Mucosa of descending colon (tissue), 3 donors: ENCODE results near the gene POPDC3. TPM values are rescaled to one million over a fixed set of nuclear protein-coding genes. Genes with fewer than 3 reads are reported as not detected.

Experiments used
- ATAC-seq: fragments of 200-7000 bp; cut with Tn5 transposase; one replicate; pipeline ENCODE4 v1.9.1; 2020; ENCODE audit warnings: mild to moderate bottlenecking, moderate library complexity
- DNase-seq, 3 donors: peaks; one replicate each; pipeline ENCODE4 v3.0.0-alpha.2; 2020
- H3K36me3 ChIP-seq: fragments of 200-600 bp; one replicate; pipeline ENCODE4 v1.8.0; 2021; ENCODE audit warnings: low read depth, mild to moderate bottlenecking
- H3K4me1 ChIP-seq: fragments of 200-600 bp; one replicate; pipeline ENCODE4 v1.8.0; 2021; ENCODE audit warnings: low read depth, mild to moderate bottlenecking
- H3K4me3 ChIP-seq: fragments of 200-600 bp; one replicate; pipeline ENCODE4 v1.8.0; 2021; ENCODE audit warnings: mild to moderate bottlenecking
- H3K9me3 ChIP-seq: fragments of 200-600 bp; one replicate; pipeline ENCODE4 v1.8.0; 2021; ENCODE audit warnings: mild to moderate bottlenecking
- intact Hi-C, 2 donors: fragments of 100-400 bp; cut with DNase I in 1 of 2; cut with micrococcal nuclease in 1 of 2; formaldehyde crosslinking; loops; one replicate each; pipeline versions ENCODE4 v1.11.0 to v1.11.1; 2022; cut with DNase I, micrococcal nuclease
- total RNA-seq, 3 donors: library from RNA; stranded (reverse); fragmentation: NEBNext Ultra II Directional in 2 of 3; extraction: Animal tissue kit (Norgen Biotek cat#: 25700) in 2 of 3; gene quantifications; one replicate each; pipeline versions ENCODE4 v1.2.1 to v1.2.4, GENCODE V29; 2021 to 2023
- TF ChIP-seq, protein P1 (sequence below): fragments of 200-600 bp; IDR thresholded peaks from one replicate; pipeline ENCODE4 v1.8.0; 2022; ENCODE audit warnings: antibody characterized with exemption, mild to moderate bottlenecking
- donor health status: DM: no; HTN: no; CAD: no; lungs with moderate emphysema.
- donor health status: DM: no; HTN: no; CAD: no.
- donor health status: DM: no; HTN: yes; CAD: no.

The POPDC3 gene
- total RNA-seq, 3 donors from 2014 or later: 0.73 TPM; not detected in 2

- ATAC-seq: no peak
- TF ChIP-seq, protein P1, sequence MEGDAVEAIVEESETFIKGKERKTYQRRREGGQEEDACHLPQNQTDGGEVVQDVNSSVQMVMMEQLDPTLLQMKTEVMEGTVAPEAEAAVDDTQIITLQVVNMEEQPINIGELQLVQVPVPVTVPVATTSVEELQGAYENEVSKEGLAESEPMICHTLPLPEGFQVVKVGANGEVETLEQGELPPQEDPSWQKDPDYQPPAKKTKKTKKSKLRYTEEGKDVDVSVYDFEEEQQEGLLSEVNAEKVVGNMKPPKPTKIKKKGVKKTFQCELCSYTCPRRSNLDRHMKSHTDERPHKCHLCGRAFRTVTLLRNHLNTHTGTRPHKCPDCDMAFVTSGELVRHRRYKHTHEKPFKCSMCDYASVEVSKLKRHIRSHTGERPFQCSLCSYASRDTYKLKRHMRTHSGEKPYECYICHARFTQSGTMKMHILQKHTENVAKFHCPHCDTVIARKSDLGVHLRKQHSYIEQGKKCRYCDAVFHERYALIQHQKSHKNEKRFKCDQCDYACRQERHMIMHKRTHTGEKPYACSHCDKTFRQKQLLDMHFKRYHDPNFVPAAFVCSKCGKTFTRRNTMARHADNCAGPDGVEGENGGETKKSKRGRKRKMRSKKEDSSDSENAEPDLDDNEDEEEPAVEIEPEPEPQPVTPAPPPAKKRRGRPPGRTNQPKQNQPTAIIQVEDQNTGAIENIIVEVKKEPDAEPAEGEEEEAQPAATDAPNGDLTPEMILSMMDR: no peak
- no peaks in the 10 kb centered on the region for H3K36me3 ChIP-seq
- intact Hi-C loops: no loop called here
- no peak for DNase-seq
- no peaks in the 10 kb centered on the region for H3K9me3 ChIP-seq
- no peaks in the 10 kb centered on the region for H3K4me1 ChIP-seq
- H3K4me3 ChIP-seq: no peak overlapping the region
These were observed 32.0 kb upstream of the POPDC3 start for GRCh38 chr6:105211831-105212230.

DNA sequence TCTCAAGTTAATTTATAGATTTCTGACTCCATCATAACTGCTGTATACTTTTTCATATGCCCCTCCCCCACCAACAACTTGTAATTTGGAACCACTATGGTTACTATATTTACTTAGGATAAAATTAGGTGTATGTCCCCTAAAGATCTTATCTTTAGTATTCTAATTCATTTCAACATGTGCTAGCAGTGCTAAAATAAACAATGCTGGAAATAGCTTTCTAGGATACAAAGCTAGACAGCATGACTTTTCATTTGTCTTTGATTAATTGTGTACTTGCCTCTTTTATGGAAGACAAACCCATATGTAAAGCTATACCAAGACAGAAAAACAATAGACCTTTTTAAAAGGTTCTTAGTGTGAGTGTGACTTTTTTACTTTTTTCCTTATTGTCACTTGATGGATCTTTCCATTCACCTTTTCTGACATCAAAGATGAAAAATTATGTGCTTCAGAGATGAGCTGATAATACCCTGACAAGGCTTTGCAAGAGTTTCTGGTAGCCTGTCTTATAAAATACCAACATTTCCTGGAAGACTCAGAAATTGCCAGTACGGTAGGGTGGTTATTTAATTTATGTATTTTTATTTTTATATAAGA lies 31.2 kb upstream of the POPDC3 start:
- ATAC-seq: no peak
- TF ChIP-seq, protein P1: no peak

DNA sequence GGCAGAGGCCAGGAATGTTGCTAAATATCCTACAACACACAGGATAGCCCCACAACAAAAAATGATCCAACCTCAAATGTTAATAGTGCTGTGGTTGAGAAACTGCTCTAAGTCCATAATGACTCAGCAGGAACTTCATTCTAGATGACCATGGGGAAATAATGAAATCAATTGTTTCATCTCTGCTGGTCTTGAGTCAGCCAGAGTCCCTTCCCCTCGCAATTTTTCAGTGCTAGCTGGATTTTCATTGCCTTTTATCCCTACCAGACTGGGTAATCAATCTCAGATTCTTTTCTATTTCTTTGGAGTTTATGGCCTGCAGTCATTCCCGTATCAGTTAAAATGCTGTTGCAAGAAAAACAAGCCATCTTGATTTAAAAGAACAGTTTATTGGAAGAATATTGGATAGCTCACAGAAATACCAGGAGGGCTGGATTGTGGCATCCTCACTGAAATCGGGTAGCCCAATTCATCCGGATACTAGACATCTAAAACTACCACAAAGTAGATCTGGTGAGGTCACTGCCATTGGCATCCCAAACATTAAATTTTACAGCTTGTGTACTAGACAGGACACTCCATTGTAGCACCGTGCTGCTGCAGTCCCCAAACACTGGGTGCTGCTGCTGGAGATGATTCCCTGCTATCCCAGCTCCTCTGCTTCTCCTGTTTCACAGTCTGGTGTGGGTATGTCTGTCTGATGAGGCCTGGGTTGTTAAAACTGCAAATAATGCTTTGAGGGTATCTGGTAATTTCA lies 30.3 kb upstream of the POPDC3 start:
- no peak for DNase-seq
- Histone ChIP-seq H3K4me3 (no peak overlapping the region), H3K9me3 (no peaks in the 10 kb centered on the region), H3K4me1 (no peaks in the 10 kb centered on the region), H3K36me3 (no peaks in the 10 kb centered on the region)
- intact Hi-C loops: no loop called here
- no peak for ATAC-seq
- TF ChIP-seq, protein P1: no peak

More for the DNA sequence above, 31.2 kb upstream of the POPDC3 start:
- H3K36me3 ChIP-seq: no peaks in the 10 kb centered on the region
- H3K9me3 ChIP-seq: no peaks in the 10 kb centered on the region
- no peaks in the 10 kb centered on the region for H3K4me1 ChIP-seq
- intact Hi-C loops: no loop called here
- no peak overlapping the region for H3K4me3 ChIP-seq
- no peak for DNase-seq

DNA sequence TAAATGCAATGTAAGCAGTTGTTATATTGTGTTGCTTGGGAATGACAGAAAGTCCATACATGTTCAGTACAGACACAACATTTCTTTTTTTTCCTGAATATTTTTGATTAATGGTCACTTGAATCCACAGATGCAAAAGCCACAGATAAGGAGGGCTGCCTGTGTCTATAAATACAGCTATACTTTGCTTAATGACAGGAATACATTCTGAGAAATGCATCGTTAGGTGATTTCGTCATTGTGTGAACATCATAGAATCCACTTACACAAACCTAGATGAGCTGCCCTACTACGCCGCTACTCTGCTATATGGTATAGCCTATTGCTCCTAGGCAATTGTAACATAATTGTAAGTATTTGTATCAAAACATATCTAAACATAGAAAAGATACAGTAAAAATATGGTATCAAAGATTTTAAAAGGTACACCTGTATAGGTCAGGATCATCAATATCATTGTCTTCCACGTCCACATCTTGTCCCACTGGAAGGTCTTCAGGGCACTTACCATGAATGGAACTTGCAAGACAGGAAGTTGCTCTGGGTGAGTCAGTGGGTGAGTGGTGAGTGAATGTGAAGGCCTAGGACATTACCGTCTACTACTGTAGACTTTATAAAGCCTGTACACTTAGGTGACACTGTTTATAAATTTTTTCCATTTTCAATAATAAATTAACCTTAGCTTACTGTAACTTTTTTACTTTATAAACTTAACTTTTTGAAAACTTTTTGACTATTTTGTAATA lies 27.9 kb upstream of the POPDC3 start:
- Histone ChIP-seq H3K36me3 (no peaks in the 10 kb centered on the region), H3K4me1 (no peaks in the 10 kb centered on the region), H3K4me3 (no peak overlapping the region), H3K9me3 (no peaks in the 10 kb centered on the region)
- DNase-seq: no peak
- no peak for ATAC-seq
- intact Hi-C loops: no loop called here
- TF ChIP-seq, protein P1: no peak

- DNase-seq (no peak), ATAC-seq (no peak)
- H3K4me3 ChIP-seq: no peak overlapping the region
- intact Hi-C loops: no loop called here
- no peaks in the 10 kb centered on the region for H3K9me3 ChIP-seq
- TF ChIP-seq, protein P1: no peak
- no peaks in the 10 kb centered on the region for H3K4me1 ChIP-seq
- H3K36me3 ChIP-seq: no peaks in the 10 kb centered on the region
These were observed 25.0 kb upstream of the POPDC3 start for GRCh38 chr6:105204768-105205167.
